ENCODE data around the gene ABHD8. TPM values are rescaled to one million over a fixed set of nuclear protein-coding genes. Genes with fewer than 3 reads are reported as not detected.

ABHD8 gene
- total and polyA plus RNA-seq, 2 of the 13 experiments (the other 11 are each of a cell fraction or from before 2014, with no cell fraction given) = 6.3 to 7.2 TPM

DNA sequence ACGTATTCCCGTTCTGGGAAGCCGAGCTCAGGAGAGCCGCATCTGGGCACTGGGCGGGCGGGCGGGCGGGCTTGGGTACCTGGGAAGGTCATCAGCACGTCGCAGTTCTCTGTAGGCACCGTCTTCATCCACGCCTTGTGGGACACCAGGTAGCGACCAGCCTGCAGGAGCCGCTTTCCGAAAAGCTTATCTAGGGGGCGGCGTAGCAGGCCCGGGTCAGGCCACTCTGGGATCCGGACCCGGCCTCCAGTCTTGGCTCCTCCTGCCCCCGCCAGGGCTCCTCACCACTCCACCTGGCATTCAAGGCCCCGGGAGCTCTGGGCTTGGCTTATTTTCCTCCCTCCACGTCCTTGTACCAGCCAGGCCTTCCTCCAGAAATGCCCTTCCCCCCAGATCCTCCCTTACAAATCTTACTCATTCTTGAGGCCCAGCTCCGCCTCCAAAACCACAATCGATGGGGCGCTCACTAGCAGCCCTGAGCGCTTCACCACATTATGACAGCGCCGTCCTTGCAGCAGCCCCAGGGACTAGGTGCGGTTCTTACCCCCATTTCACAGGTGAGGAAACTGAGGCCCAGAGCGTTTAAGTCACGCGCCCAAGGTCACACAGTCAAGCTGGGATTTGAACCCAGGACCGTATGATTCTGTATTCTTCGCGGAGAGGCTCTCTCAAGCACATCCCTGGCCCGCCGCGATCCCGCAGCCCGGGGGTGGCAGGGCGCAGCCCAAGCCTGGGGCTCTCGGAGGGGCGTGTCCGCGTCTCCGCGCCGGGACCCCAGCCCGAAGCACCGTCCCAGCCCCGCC lies 30.6 kb upstream of the ABHD8 start (continued):
- TF ChIP-seq ZFP37 (CRISPR knock-in tag; IDR thresholded peaks at IDR 0.05; ENCODE audit: borderline replicate concordance) = no peak
- TF ChIP-seq, protein P1, sequence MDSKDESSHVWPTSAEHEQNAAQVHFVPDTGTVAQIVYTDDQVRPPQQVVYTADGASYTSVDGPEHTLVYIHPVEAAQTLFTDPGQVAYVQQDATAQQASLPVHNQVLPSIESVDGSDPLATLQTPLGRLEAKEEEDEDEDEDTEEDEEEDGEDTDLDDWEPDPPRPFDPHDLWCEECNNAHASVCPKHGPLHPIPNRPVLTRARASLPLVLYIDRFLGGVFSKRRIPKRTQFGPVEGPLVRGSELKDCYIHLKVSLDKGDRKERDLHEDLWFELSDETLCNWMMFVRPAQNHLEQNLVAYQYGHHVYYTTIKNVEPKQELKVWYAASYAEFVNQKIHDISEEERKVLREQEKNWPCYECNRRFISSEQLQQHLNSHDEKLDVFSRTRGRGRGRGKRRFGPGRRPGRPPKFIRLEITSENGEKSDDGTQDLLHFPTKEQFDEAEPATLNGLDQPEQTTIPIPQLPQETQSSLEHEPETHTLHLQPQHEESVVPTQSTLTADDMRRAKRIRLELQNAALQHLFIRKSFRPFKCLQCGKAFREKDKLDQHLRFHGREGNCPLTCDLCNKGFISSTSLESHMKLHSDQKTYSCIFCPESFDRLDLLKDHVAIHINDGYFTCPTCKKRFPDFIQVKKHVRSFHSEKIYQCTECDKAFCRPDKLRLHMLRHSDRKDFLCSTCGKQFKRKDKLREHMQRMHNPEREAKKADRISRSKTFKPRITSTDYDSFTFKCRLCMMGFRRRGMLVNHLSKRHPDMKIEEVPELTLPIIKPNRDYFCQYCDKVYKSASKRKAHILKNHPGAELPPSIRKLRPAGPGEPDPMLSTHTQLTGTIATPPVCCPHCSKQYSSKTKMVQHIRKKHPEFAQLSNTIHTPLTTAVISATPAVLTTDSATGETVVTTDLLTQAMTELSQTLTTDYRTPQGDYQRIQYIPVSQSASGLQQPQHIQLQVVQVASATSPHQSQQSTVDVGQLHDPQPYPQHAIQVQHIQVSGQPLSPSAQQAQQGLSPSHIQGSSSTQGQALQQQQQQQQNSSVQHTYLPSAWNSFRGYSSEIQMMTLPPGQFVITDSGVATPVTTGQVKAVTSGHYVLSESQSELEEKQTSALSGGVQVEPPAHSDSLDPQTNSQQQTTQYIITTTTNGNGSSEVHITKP (CRISPR knock-in tag; IDR thresholded peaks at IDR 0.05; ENCODE audit: low read depth) = 0 out of 2 replicates have a peak, but pooled peaks have one; percentile 28
- no peak for TF ChIP-seq MTF2 (CRISPR knock-in tag; IDR thresholded peaks at IDR 0.05; ENCODE audit: borderline replicate concordance)
- no peak for TF ChIP-seq HMGA1 (CRISPR knock-in tag; conservative IDR thresholded peaks at IDR 0.05)
- no peak for TF ChIP-seq ZNF570 (CRISPR knock-in tag; IDR thresholded peaks at IDR 0.05; ENCODE audit: borderline replicate concordance)
- TF ChIP-seq, protein P2, sequence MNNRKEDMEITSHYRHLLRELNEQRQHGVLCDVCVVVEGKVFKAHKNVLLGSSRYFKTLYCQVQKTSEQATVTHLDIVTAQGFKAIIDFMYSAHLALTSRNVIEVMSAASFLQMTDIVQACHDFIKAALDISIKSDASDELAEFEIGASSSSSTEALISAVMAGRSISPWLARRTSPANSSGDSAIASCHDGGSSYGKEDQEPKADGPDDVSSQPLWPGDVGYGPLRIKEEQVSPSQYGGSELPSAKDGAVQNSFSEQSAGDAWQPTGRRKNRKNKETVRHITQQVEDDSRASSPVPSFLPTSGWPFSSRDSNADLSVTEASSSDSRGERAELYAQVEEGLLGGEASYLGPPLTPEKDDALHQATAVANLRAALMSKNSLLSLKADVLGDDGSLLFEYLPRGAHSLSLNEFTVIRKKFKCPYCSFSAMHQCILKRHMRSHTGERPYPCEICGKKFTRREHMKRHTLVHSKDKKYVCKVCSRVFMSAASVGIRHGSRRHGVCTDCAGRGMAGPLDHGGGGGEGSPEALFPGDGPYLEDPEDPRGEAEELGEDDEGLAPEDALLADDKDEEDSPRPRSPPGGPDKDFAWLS (CRISPR knock-in tag; IDR thresholded peaks at IDR 0.05; ENCODE audit: borderline replicate concordance) = no peak
- no peak for TF ChIP-seq GTF3A (CRISPR knock-in tag; conservative IDR thresholded peaks at IDR 0.05)
- no peak for TF ChIP-seq ASH2L (IDR thresholded peaks at IDR 0.05; ENCODE audit: insufficient read length, low read depth, low read length)
- TF ChIP-seq ZNF550 (CRISPR knock-in tag; IDR thresholded peaks at IDR 0.05; ENCODE audit: borderline replicate concordance) = no peak
- TF ChIP-seq, protein P3, sequence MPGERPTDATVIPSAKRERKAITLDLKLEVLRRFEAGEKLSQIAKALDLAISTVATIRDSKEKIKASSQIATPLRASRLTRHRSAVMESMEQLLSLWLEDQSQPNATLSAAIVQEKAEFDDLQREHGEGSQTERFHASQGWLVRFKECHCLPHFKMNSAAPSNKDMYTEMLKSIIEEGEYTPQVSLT (CRISPR knock-in tag; IDR thresholded peaks at IDR 0.05; ENCODE audit: borderline replicate concordance, low read depth) = no peak
- TF ChIP-seq CSRNP1 (CRISPR knock-in tag; IDR thresholded peaks at IDR 0.05) = no peak
- no peak for TF ChIP-seq ZNF331 (CRISPR knock-in tag; IDR thresholded peaks at IDR 0.05)
- TF ChIP-seq FOSL2 (CRISPR knock-in tag; IDR thresholded peaks at IDR 0.05) = peak; percentile 60; the same call in 1 of the 2 replicates
- TF ChIP-seq ZFP41 (CRISPR knock-in tag; IDR thresholded peaks at IDR 0.05; ENCODE audit: borderline replicate concordance) = no peak
- TF ChIP-seq JUN (CRISPR knock-in tag; IDR thresholded peaks at IDR 0.05) = no peak
